GM19240 (cell line): ENCODE data around the gene NEGR1.

ENCODE experiments used
- DNase-seq: peaks from one replicate; pipeline ENCODE4 v3.0.0; 2011; ENCODE audit warnings: low spot score; ENCODE audit not compliant: insufficient read length

Gene NEGR1

GRCh38 chr1:71861022-71861421, 421.3 kb downstream of the NEGR1 start:
- DNase-seq = no peak

GRCh38 chr1:71859806-71860205, 422.5 kb downstream of the NEGR1 start:
- no peak for DNase-seq

GRCh38 chr1:71857862-71858261, 424.5 kb downstream of the NEGR1 start:
- no peak for DNase-seq

GRCh38 chr1:71853360-71853759, 429.0 kb downstream of the NEGR1 start:
- DNase-seq = no peak

- no peak for DNase-seq
Measured at GRCh38 chr1:71850936-71851335, 431.4 kb downstream of the NEGR1 start.

- DNase-seq = no peak
Measured at GRCh38 chr1:71850515-71850914, 431.8 kb downstream of the NEGR1 start.

GRCh38 chr1:71843012-71843411, 439.3 kb downstream of the NEGR1 start:
- no peak for DNase-seq

- DNase-seq = no peak
Measured at GRCh38 chr1:71839876-71840275, 442.5 kb downstream of the NEGR1 start.

GRCh38 chr1:71836904-71837303, 445.4 kb downstream of the NEGR1 start:
- no peak for DNase-seq

GRCh38 chr1:71835442-71835813, 446.9 kb downstream of the NEGR1 start:
- DNase-seq = no peak

GRCh38 chr1:71834601-71835441, 447.5 kb downstream of the NEGR1 start:
- DNase-seq = no peak

- DNase-seq = no peak
Measured at GRCh38 chr1:71831646-71832045, 450.7 kb downstream of the NEGR1 start.

- no peak for DNase-seq
Measured at GRCh38 chr1:71829346-71829745, 453.0 kb downstream of the NEGR1 start.

GRCh38 chr1:71828431-71829012, 453.8 kb downstream of the NEGR1 start:
- DNase-seq = no peak

GRCh38 chr1:71823708-71824305, 458.5 kb downstream of the NEGR1 start:
- DNase-seq = no peak

- no peak for DNase-seq
Measured at GRCh38 chr1:71817028-71817427, 465.3 kb downstream of the NEGR1 start.

GRCh38 chr1:71809085-71809484, 473.3 kb downstream of the NEGR1 start:
- no peak for DNase-seq

GRCh38 chr1:71804140-71804539, 478.2 kb downstream of the NEGR1 start:
- DNase-seq = no peak

- DNase-seq = no peak
Measured at GRCh38 chr1:71796006-71796405, 486.3 kb downstream of the NEGR1 start.

GRCh38 chr1:71792264-71792663, 490.1 kb downstream of the NEGR1 start:
- DNase-seq = no peak

- DNase-seq = no peak
Measured at GRCh38 chr1:71788113-71788512, 494.2 kb downstream of the NEGR1 start.

- no peak for DNase-seq
Measured at GRCh38 chr1:71787699-71788098, 494.6 kb downstream of the NEGR1 start.

GRCh38 chr1:71786218-71786617, 496.1 kb downstream of the NEGR1 start:
- no peak for DNase-seq
